CD4-positive, alpha-beta T cell (primary cell): ENCODE results near the gene SMAD3. TPM values are rescaled to one million over a fixed set of nuclear protein-coding genes. Genes with fewer than 3 reads are reported as not detected.
A peak's percentile ranks its signal among the peaks of the same experiment; 100 is the strongest.

Experiments
- ATAC-seq: fragments of 200-7000 bp; cut with Tn5 transposase; one replicate; pipeline ENCODE4 v1.10.0; 2022; ENCODE audit warnings: mild to moderate bottlenecking; ENCODE audit not compliant: poor library complexity
- CTCF ChIA-PET: fragments of 350-600 bp; sonication (Branson Sonifier 250); formaldehyde crosslinking; loops from one replicate; lab custom pipeline; 2021; ENCODE audit warnings: antibody characterized with exemption, inconsistent platforms; lab: Charles Lee
- POLR2A ChIA-PET: fragments of 350-600 bp; sonication (Branson Sonifier 250); formaldehyde crosslinking; loops from one replicate; lab custom pipeline; 2021; ENCODE audit warnings: antibody characterized with exemption, inconsistent platforms; lab: Charles Lee
- DNase-seq, 14 experiments: peaks; one replicate each; pipeline ENCODE4 v3.0.0-alpha.2; 2013 to 2020; ENCODE audit warnings: mixed read lengths in 2 of 14
- H3K27ac ChIP-seq, 2 donors: one replicate each; pipeline versions ENCODE4 v1.5.1 to v1.7.0; 2013; ENCODE audit warnings: low read length in 2 of 2, low read depth in 1 of 2, mild to moderate bottlenecking in 1 of 2
- H3K27me3 ChIP-seq, 2 experiments: 1 replicate in 1 of 2; 2 replicates in 1 of 2; pipeline versions ENCODE4 v1.6.1 to v1.7.0; 2013; ENCODE audit warnings: low read length in 2 of 2, control low read depth in 1 of 2, mild to moderate bottlenecking in 1 of 2, moderate library complexity in 1 of 2; ENCODE audit not compliant: insufficient read depth in 2 of 2, control insufficient read depth in 1 of 2
- H3K36me3 ChIP-seq: one replicate; pipeline ENCODE4 v1.6.1; 2013; ENCODE audit warnings: low read length, control low read depth; ENCODE audit not compliant: insufficient read depth
- H3K4me1 ChIP-seq: one replicate; pipeline ENCODE4 v1.6.1; 2013; ENCODE audit warnings: low read length, control low read depth; ENCODE audit not compliant: insufficient read depth
- H3K4me3 ChIP-seq: one replicate; pipeline ENCODE4 v1.5.1; 2013; ENCODE audit warnings: mild to moderate bottlenecking, low read length, moderate library complexity
- H3K9me3 ChIP-seq, 2 experiments: 1 replicate in 1 of 2; 2 replicates in 1 of 2; pipeline versions ENCODE4 v1.6.1 to v1.7.0; 2013; ENCODE audit warnings: low read length in 2 of 2, mild to moderate bottlenecking in 2 of 2, control low read depth in 1 of 2, moderate library complexity in 1 of 2; ENCODE audit not compliant: control insufficient read depth in 1 of 2, insufficient read depth in 1 of 2
- H3K27ac Mint-ChIP-seq: one replicate; pipeline ENCODE4 v1.8.0; 2020; ENCODE audit warnings: mixed read lengths
- H3K27me3 Mint-ChIP-seq: one replicate; pipeline ENCODE4 v1.8.0; 2021; ENCODE audit warnings: mixed read lengths
- H3K36me3 Mint-ChIP-seq: one replicate; pipeline ENCODE4 v1.8.0; 2021; ENCODE audit warnings: low read depth, mixed read lengths
- H3K4me1 Mint-ChIP-seq: one replicate; pipeline ENCODE4 v1.8.0; 2021; ENCODE audit warnings: low read depth, mixed read lengths
- H3K4me3 Mint-ChIP-seq: one replicate; pipeline ENCODE4 v1.8.0; 2020; ENCODE audit warnings: mild to moderate bottlenecking, mixed read lengths
- H3K9me3 Mint-ChIP-seq: one replicate; pipeline ENCODE4 v1.8.0; 2020; ENCODE audit warnings: mixed read lengths
- intact Hi-C, 2 experiments: fragments of 100-400 bp; cut with DNase I in 1 of 2; cut with micrococcal nuclease in 1 of 2; formaldehyde crosslinking; loops; one replicate each; pipeline versions ENCODE4 v1.15.1 to v1.9.0; 2023 to 2025; cut with DNase I, micrococcal nuclease
- total RNA-seq, 174 experiments: library from RNA in 2 of 174; stranded (reverse) in 2 of 174; gene quantifications; one replicate each; pipeline ENCODE4 v1.2.3 and lab custom pipeline; 2021 to 2026
- TF ChIP-seq, protein P1 (sequence below): fragments of 200-600 bp; IDR thresholded peaks from one replicate; pipeline ENCODE4 v1.8.0; 2022; ENCODE audit warnings: antibody characterized with exemption, mild to moderate bottlenecking

Gene SMAD3
- total RNA-seq, 2 experiments from 2014 or later, result 30.0 to 31.0 TPM

DNA sequence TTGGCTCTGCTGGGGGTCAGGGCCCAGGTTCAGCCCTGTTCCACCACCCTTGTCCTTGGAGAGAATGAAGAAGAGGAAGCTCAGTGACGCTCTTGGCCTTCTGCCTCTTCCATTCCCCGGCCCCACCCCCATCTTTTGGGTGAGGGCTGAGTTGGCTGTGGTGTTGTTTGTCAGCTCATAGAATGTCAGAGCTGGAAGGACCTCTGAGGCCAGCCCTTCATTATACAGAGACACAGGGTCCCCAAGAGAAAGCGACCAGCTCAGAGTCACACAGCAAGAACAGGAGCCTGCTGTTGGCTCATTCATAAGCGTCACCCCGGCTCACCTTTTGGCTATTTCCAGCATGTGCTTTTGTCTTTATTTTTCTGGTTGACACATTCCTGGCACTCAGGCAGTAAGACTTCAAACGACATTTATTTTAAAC, 120.8 kb downstream of the SMAD3 start:
- Mint-ChIP-seq H3K9me3 (no peaks in the 10 kb centered on the region), H3K27me3 (no peaks in the 10 kb centered on the region), H3K27ac (peak overlapping the region; percentile 17), H3K36me3 (peaks cover 85% of the 10 kb centered on the region), H3K4me3 (no peak overlapping the region), H3K4me1 (no peaks in the 10 kb centered on the region)
- DNase-seq (no peak), ATAC-seq (no peak)
- intact Hi-C loops, result no loop called here
- H3K4me1 ChIP-seq, result peaks cover 11% of the 10 kb centered on the region
- no peaks in the 10 kb centered on the region for H3K27me3 ChIP-seq
- TF ChIP-seq, protein P1, sequence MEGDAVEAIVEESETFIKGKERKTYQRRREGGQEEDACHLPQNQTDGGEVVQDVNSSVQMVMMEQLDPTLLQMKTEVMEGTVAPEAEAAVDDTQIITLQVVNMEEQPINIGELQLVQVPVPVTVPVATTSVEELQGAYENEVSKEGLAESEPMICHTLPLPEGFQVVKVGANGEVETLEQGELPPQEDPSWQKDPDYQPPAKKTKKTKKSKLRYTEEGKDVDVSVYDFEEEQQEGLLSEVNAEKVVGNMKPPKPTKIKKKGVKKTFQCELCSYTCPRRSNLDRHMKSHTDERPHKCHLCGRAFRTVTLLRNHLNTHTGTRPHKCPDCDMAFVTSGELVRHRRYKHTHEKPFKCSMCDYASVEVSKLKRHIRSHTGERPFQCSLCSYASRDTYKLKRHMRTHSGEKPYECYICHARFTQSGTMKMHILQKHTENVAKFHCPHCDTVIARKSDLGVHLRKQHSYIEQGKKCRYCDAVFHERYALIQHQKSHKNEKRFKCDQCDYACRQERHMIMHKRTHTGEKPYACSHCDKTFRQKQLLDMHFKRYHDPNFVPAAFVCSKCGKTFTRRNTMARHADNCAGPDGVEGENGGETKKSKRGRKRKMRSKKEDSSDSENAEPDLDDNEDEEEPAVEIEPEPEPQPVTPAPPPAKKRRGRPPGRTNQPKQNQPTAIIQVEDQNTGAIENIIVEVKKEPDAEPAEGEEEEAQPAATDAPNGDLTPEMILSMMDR, result no peak
- peaks cover 92% of the 10 kb centered on the region for H3K36me3 ChIP-seq
- H3K4me3 ChIP-seq, result no peak overlapping the region
- H3K27ac ChIP-seq, result peak overlapping the region in 1 of 2 donors; percentile 10
- peaks cover 0 to 8% of the 10 kb centered on the region in 2 experiments for H3K9me3 ChIP-seq
- ChIA-PET POLR2A (no interaction called here), CTCF (no interaction called here)

DNA sequence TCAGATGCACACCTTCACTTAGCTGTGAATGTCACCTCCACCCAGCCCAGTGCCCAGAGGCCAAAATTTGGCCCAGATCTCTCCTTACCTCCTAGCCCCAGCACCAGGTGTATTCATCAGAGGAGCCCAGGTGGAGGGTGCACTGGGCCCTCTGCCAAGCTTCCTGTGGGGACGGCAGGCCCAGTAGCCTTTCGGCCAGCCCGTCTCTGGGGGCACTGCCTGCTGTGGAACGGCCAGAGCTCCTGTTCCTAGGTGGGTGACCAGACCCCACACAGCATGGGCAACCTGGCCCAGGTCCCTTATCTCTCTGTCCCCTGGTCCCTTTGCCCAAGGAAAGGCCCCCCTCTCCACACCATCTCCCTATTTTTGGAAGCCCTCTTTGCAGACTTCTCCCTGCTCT, 121.3 kb downstream of the SMAD3 start:
- TF ChIP-seq, protein P1, result no peak
- Histone ChIP-seq H3K4me1 (peaks cover 11% of the 10 kb centered on the region), H3K27me3 (no peaks in the 10 kb centered on the region), H3K36me3 (peaks cover 92% of the 10 kb centered on the region), H3K9me3 (peaks cover 0 to 8% of the 10 kb centered on the region in 2 experiments), H3K4me3 (no peak overlapping the region), H3K27ac (no peak overlapping the region)
- Mint-ChIP-seq H3K4me1 (no peaks in the 10 kb centered on the region), H3K27me3 (no peaks in the 10 kb centered on the region), H3K36me3 (peaks cover 86% of the 10 kb centered on the region), H3K9me3 (no peaks in the 10 kb centered on the region), H3K4me3 (no peak overlapping the region), H3K27ac (peak overlapping the region; percentile 17)
- CTCF ChIA-PET, result no interaction called here
- intact Hi-C loops, result no loop called here
- DNase-seq (no peak), ATAC-seq (no peak)
- POLR2A ChIA-PET, result no interaction called here

DNA sequence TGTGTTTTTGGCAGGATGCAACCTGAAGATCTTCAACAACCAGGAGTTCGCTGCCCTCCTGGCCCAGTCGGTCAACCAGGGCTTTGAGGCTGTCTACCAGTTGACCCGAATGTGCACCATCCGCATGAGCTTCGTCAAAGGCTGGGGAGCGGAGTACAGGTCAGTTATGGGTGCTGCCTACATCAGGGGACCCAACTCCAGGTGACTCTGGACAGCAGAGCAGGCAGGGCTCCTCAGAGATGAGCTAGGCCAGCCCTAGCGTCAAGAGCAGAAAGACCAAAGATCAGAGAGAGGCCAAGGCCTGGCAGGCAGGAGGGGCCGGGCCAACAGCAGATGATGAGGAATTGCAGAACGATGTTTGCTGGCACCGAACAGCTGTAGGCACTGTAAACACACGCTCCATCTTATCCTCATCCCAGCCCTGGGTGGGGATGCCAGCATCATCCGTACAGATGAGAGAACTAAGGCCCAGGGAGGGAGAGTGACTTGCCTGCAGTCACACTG, 122.0 kb downstream of the SMAD3 start:
- Histone ChIP-seq H3K27me3 (no peaks in the 10 kb centered on the region), H3K9me3 (peaks cover 0 to 8% of the 10 kb centered on the region in 2 experiments), H3K4me1 (peaks cover 11% of the 10 kb centered on the region), H3K4me3 (no peak overlapping the region), H3K36me3 (peaks cover 93% of the 10 kb centered on the region), H3K27ac (no peak overlapping the region)
- Mint-ChIP-seq H3K9me3 (no peaks in the 10 kb centered on the region), H3K27me3 (no peaks in the 10 kb centered on the region), H3K4me3 (no peak overlapping the region), H3K4me1 (no peaks in the 10 kb centered on the region), H3K36me3 (peaks cover 86% of the 10 kb centered on the region), H3K27ac (no peak overlapping the region)
- no peak for ATAC-seq
- ChIA-PET CTCF (no interaction called here), POLR2A (no interaction called here)
- TF ChIP-seq, protein P1, result no peak
- no peak for DNase-seq
- intact Hi-C loops, result no loop called here
